NCI-H1417 treated with DMSO at 0.1 percent for 48 hours (cell line): Measurements from ENCODE around the gene INF2.
"Not testable (repeated sequence)": the region's sequence is repeated elsewhere in the genome, so short reads cannot be mapped to it uniquely, and the experiment has no call there.

ENCODE experiments used
- DNase-seq: peaks from one replicate; lab custom pipeline; 2025; lab: John Stamatoyannopoulos, UW

The INF2 gene

GRCh38 chr14:104721505-104722431 is 32.4 kb downstream of the INF2 start:
- no peak for DNase-seq

GRCh38 chr14:104722938-104723650 is 33.7 kb downstream of the INF2 start:
- no peak for DNase-seq

GRCh38 chr14:104723651-104724406 is 34.4 kb downstream of the INF2 start, which contains the start of gene ADSS1:
TSS of gene ADSS1 (plus strand) at chr14:104724229. CDS start at chr14:104724271, 42 bp downstream.
- no peak for DNase-seq

- no peak for DNase-seq
These were observed 35.1 kb downstream of the INF2 start for GRCh38 chr14:104724407-104724980.

GRCh38 chr14:104724981-104725771 is 35.8 kb downstream of the INF2 start:
- DNase-seq: no peak

GRCh38 chr14:104725772-104726548 is 36.5 kb downstream of the INF2 start:
- no peak for DNase-seq

- DNase-seq: no peak
These were observed 37.4 kb downstream of the INF2 start for GRCh38 chr14:104726600-104727451.

GRCh38 chr14:104728631-104729030 is 39.2 kb downstream of the INF2 start:
- no peak for DNase-seq

GRCh38 chr14:104729176-104729834 is 39.9 kb downstream of the INF2 start:
- not testable (repeated sequence) for DNase-seq

- no peak for DNase-seq
These were observed 40.4 kb downstream of the INF2 start for GRCh38 chr14:104729835-104730181.

- DNase-seq: no peak
These were observed 41.1 kb downstream of the INF2 start for GRCh38 chr14:104730487-104730886.

- no peak for DNase-seq
These were observed 42.2 kb downstream of the INF2 start for GRCh38 chr14:104731320-104732294.

GRCh38 chr14:104732355-104732804 is 43.0 kb downstream of the INF2 start:
- DNase-seq: no peak

GRCh38 chr14:104732931-104733681 is 43.7 kb downstream of the INF2 start:
- DNase-seq: no peak

- no peak for DNase-seq
These were observed 44.7 kb downstream of the INF2 start for GRCh38 chr14:104734051-104734587.

- no peak for DNase-seq
These were observed 45.2 kb downstream of the INF2 start for GRCh38 chr14:104734601-104734990.
